K562 (cell line): ENCODE data around the gene DYNLT2B. TPM values are rescaled to one million over a fixed set of nuclear protein-coding genes. Genes with fewer than 3 reads are reported as not detected.

ENCODE experiments used
- ADNP ChIP-seq: fragments of 200-800 bp; sonication (Bioruptor generic); IDR thresholded peaks from 2 replicates; pipeline ENCODE4 v1.6.1; 2016; ENCODE audit warnings: missing genetic modification characterization, missing compliant biosample characterization
- BRD4 ChIP-seq: fragments of 200-600 bp; sonication (generic); IDR thresholded peaks from 2 replicates; pipeline ENCODE4 v1.6.1; 2017; ENCODE audit warnings: inconsistent platforms
- CSDE1 ChIP-seq, 2 experiments: fragments of 450-650 bp; IDR thresholded peaks; 2 replicates each; pipeline ENCODE4 v1.6.1; 2016; ENCODE audit warnings: mild to moderate bottlenecking in 1 of 2
- CXXC5 ChIP-seq: fragments of 250-450 bp; sonication (Bioruptor Pico); IDR thresholded peaks from 2 replicates; pipeline ENCODE4 v1.8.0; 2022; ENCODE audit warnings: inconsistent platforms, mild to moderate bottlenecking, moderate library complexity
- EZH2 ChIP-seq: IDR thresholded peaks from 2 replicates; pipeline ENCODE4 v1.6.1; 2012; ENCODE audit warnings: low read depth, mild to moderate bottlenecking, inconsistent platforms, low read length, borderline replicate concordance
- HDAC2 ChIP-seq: fragments of 450-650 bp; IDR thresholded peaks from 2 replicates; pipeline ENCODE4 v1.6.1; 2016; ENCODE audit warnings: mild to moderate bottlenecking
- MAX ChIP-seq: sonication (generic); formaldehyde crosslinking; IDR thresholded peaks from 2 replicates; pipeline ENCODE4 v1.9.0; 2022; ENCODE audit warnings: mild to moderate bottlenecking, missing genetic modification reagents
- MED1 ChIP-seq: sonication (generic); formaldehyde crosslinking; IDR thresholded peaks from 2 replicates; pipeline ENCODE4 v1.8.1; 2023; ENCODE audit warnings: missing genetic modification reagents, borderline replicate concordance
- TFE3 ChIP-seq: fragments of 450-650 bp; formaldehyde crosslinking; IDR thresholded peaks from 2 replicates; pipeline ENCODE4 v1.4.0; 2020; ENCODE audit warnings: mild to moderate bottlenecking, mixed read lengths
- ZBED1 ChIP-seq: IDR thresholded peaks from 2 replicates; pipeline ENCODE4 v1.6.1; 2014
- ZNF184 ChIP-seq: sonication (generic); formaldehyde crosslinking; IDR thresholded peaks from 2 replicates; pipeline ENCODE4 v1.5.0; 2020; ENCODE audit warnings: missing genetic modification reagents
- ZNF77 ChIP-seq: fragments of 250-450 bp; sonication (Bioruptor Pico); IDR thresholded peaks from 2 replicates; pipeline ENCODE4 v1.5.0; 2020
- ZNF780A ChIP-seq: fragments of 250-450 bp; sonication (Bioruptor Pico); IDR thresholded peaks from 2 replicates; pipeline ENCODE4 v1.5.0; 2021; ENCODE audit warnings: mild to moderate bottlenecking
- polyA plus RNA-seq, 8 experiments: library from polyadenylated mRNA; depleted of rRNA in 4 of 8; stranded (reverse) in 5 of 8; unstranded in 3 of 8; fragments of >200 nt; fragmentation: Nextera tagmentation in 2 of 8; fragmentation: Illumina TruSeq in 1 of 8; extraction: Ambion mirVana in 2 of 8; extraction: Trizol in 1 of 8; gene quantifications; 2 replicates each; pipeline versions ENCODE4 v1.2.1 to v1.2.3, GENCODE V29; 2011 to 2014; ENCODE audit warnings: inconsistent platforms in 1 of 8, missing spikeins in 1 of 8
- total RNA-seq, 7 experiments: library from RNA; depleted of rRNA in 6 of 7; stranded (reverse); fragments of >200 nt in 6 of 7; fragmentation: Illumina TruSeq in 2 of 7; extraction: Trizol in 2 of 7; gene quantifications; 2 replicates each; pipeline versions ENCODE4 v1.2.1 to v1.2.3, GENCODE V29; 2011 to 2021; ENCODE audit warnings: low replicate concordance in 1 of 7
- TF ChIP-seq, protein P1 (sequence below), 3 experiments: fragments of 200-800 bp in 1 of 3; fragments of 250-450 bp in 1 of 3; fragments of 450-650 bp in 1 of 3; sonication (Bioruptor Pico) in 1 of 3; sonication (Bioruptor generic) in 1 of 3; formaldehyde crosslinking in 1 of 3; IDR thresholded peaks; 2 replicates each; pipeline versions ENCODE4 v1.6.1 to v1.8.0; 2016 to 2022; ENCODE audit warnings: mild to moderate bottlenecking in 2 of 3, missing genetic modification characterization in 2 of 3, missing compliant biosample characterization in 1 of 3, moderate library complexity in 1 of 3
- TF ChIP-seq, protein P2 (sequence below): fragments of 250-450 bp; sonication (Bioruptor Pico); IDR thresholded peaks from 2 replicates; pipeline ENCODE4 v1.8.0; 2022; ENCODE audit warnings: inconsistent platforms
- TF ChIP-seq, protein P3 (sequence below): fragments of 250-450 bp; sonication (Bioruptor Pico); IDR thresholded peaks from 2 replicates; pipeline ENCODE4 v1.5.0; 2021
- TF ChIP-seq, protein P4 (sequence below), 3 experiments: IDR thresholded peaks in 2 of 3; conservative IDR thresholded peaks in 1 of 3; 2 replicates each; pipeline ENCODE4 v1.5.1; 2011 to 2012; ENCODE audit warnings: low read length in 3 of 3, mild to moderate bottlenecking in 3 of 3, control low read depth in 2 of 3, improper control_type of control experiment in 1 of 3, inconsistent platforms in 1 of 3, low read depth in 1 of 3, mixed read lengths in 1 of 3, moderate library complexity in 1 of 3; ENCODE audit not compliant: insufficient read depth in 2 of 3
- TF ChIP-seq, protein P5 (sequence below): sonication (generic); formaldehyde crosslinking; IDR thresholded peaks from 2 replicates; pipeline ENCODE4 v1.5.0; 2020; ENCODE audit warnings: missing genetic modification reagents

The DYNLT2B gene
- total and polyA plus RNA-seq, 9 of the 15 experiments (the other 6 are each of a cell fraction or from before 2014, with no cell fraction given) = 6.5 to 19.9 (median 8.7) TPM

GRCh38 chr3:196288141-196288460 lies 29.9 kb downstream of the DYNLT2B start (continued):
- TF ChIP-seq, protein P1, sequence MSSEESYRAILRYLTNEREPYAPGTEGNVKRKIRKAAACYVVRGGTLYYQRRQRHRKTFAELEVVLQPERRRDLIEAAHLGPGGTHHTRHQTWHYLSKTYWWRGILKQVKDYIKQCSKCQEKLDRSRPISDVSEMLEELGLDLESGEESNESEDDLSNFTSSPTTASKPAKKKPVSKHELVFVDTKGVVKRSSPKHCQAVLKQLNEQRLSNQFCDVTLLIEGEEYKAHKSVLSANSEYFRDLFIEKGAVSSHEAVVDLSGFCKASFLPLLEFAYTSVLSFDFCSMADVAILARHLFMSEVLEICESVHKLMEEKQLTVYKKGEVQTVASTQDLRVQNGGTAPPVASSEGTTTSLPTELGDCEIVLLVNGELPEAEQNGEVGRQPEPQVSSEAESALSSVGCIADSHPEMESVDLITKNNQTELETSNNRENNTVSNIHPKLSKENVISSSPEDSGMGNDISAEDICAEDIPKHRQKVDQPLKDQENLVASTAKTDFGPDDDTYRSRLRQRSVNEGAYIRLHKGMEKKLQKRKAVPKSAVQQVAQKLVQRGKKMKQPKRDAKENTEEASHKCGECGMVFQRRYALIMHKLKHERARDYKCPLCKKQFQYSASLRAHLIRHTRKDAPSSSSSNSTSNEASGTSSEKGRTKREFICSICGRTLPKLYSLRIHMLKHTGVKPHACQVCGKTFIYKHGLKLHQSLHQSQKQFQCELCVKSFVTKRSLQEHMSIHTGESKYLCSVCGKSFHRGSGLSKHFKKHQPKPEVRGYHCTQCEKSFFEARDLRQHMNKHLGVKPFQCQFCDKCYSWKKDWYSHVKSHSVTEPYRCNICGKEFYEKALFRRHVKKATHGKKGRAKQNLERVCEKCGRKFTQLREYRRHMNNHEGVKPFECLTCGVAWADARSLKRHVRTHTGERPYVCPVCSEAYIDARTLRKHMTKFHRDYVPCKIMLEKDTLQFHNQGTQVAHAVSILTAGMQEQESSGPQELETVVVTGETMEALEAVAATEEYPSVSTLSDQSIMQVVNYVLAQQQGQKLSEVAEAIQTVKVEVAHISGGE (CRISPR knock-in tag; IDR thresholded peaks at IDR 0.05) = 0 out of 6 replicates have a peak, but pooled peaks of 1 of the 3 experiments have one; percentile 86
- TF ChIP-seq, protein P2, sequence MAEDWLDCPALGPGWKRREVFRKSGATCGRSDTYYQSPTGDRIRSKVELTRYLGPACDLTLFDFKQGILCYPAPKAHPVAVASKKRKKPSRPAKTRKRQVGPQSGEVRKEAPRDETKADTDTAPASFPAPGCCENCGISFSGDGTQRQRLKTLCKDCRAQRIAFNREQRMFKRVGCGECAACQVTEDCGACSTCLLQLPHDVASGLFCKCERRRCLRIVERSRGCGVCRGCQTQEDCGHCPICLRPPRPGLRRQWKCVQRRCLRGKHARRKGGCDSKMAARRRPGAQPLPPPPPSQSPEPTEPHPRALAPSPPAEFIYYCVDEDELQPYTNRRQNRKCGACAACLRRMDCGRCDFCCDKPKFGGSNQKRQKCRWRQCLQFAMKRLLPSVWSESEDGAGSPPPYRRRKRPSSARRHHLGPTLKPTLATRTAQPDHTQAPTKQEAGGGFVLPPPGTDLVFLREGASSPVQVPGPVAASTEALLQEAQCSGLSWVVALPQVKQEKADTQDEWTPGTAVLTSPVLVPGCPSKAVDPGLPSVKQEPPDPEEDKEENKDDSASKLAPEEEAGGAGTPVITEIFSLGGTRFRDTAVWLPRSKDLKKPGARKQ = no peak
- TF ChIP-seq EZH2 = no peak
- TF ChIP-seq ZBED1 = no peak
- no peak for TF ChIP-seq ZNF184
- TF ChIP-seq ZNF77 (CRISPR knock-in tag) = no peak
- TF ChIP-seq BRD4 = 0 out of 2 replicates have a peak, but pooled peaks have one; percentile 68
- TF ChIP-seq HDAC2 = no peak
- no peak for TF ChIP-seq ZNF780A (CRISPR knock-in tag)
- no peak for TF ChIP-seq ADNP
- TF ChIP-seq, protein P3, sequence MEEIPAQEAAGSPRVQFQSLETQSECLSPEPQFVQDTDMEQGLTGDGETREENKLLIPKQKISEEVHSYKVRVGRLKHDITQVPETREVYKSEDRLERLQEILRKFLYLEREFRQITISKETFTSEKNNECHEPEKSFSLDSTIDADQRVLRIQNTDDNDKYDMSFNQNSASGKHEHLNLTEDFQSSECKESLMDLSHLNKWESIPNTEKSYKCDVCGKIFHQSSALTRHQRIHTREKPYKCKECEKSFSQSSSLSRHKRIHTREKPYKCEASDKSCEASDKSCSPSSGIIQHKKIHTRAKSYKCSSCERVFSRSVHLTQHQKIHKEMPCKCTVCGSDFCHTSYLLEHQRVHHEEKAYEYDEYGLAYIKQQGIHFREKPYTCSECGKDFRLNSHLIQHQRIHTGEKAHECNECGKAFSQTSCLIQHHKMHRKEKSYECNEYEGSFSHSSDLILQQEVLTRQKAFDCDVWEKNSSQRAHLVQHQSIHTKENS (CRISPR knock-in tag) = no peak
- TF ChIP-seq CSDE1 (IDR thresholded peaks at IDR 0.05) = peak in 1 of 2 experiments; percentile 18; a peak in 1 of 4 replicates
- TF ChIP-seq MAX (CRISPR knock-in tag) = no peak; the same call in 1 of the 2 replicates
- TF ChIP-seq TFE3 (CRISPR knock-in tag) = no peak
- TF ChIP-seq, protein P4, sequence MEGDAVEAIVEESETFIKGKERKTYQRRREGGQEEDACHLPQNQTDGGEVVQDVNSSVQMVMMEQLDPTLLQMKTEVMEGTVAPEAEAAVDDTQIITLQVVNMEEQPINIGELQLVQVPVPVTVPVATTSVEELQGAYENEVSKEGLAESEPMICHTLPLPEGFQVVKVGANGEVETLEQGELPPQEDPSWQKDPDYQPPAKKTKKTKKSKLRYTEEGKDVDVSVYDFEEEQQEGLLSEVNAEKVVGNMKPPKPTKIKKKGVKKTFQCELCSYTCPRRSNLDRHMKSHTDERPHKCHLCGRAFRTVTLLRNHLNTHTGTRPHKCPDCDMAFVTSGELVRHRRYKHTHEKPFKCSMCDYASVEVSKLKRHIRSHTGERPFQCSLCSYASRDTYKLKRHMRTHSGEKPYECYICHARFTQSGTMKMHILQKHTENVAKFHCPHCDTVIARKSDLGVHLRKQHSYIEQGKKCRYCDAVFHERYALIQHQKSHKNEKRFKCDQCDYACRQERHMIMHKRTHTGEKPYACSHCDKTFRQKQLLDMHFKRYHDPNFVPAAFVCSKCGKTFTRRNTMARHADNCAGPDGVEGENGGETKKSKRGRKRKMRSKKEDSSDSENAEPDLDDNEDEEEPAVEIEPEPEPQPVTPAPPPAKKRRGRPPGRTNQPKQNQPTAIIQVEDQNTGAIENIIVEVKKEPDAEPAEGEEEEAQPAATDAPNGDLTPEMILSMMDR (IDR thresholded peaks at IDR 0.05 in 2 of 3, conservative IDR thresholded peaks at IDR 0.05 in 1 of 3; ENCODE audit: insufficient read depth in 2 of 3, low read depth in 1 of 3, low read length in 3 of 3) = no peak
- TF ChIP-seq CXXC5 (CRISPR knock-in tag) = no peak
- TF ChIP-seq MED1 = no peak
- TF ChIP-seq, protein P5, sequence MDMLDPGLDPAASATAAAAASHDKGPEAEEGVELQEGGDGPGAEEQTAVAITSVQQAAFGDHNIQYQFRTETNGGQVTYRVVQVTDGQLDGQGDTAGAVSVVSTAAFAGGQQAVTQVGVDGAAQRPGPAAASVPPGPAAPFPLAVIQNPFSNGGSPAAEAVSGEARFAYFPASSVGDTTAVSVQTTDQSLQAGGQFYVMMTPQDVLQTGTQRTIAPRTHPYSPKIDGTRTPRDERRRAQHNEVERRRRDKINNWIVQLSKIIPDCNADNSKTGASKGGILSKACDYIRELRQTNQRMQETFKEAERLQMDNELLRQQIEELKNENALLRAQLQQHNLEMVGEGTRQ (CRISPR knock-in tag) = no peak
